Measurements from ENCODE around the gene OR51E2. TPM values are rescaled to one million over a fixed set of nuclear protein-coding genes. Genes with fewer than 3 reads are reported as not detected.

Gene OR51E2
- total RNA-seq, 1 experiment from 2014 or later = not detected

DNA sequence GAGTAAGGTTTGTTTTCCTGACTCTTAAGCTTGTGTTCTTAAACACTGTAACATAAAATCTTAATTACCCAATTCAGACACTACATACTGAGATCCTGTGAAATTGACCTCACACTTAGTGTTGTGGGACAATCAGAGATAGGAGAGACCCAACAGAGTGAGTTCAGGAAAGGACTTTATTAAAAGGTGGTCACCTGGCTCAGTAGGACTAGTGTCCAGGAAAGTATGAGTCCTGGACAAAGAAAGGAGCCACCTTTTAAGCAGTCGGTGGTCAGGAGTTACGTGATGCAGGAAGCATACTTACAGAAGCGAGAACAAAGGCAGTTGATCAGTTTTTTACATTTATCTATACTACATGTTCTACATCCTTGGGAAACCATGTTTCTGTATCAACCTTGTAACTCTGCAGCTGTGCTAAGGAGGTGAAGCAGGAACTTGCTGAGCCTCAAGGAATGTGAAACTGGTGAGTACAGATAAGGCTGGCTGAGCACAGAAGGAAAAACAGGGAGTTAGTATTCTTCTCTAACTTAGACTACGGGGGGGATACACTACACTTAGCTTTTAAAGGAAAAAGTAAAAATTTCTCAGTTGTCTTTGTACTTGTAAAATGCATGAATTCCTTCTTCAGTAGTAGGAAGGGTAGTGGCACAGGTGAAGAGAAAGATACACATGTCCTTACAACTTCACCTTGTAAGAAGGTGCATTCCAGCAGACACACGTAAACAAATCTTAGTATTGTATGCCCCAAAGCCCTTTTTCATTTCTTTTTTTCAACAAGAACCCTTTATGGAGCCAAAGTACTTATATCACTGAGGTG, 38.8 kb downstream of the OR51E2 start:
- ChIA-PET POLR2A (no interaction called here), CTCF (no interaction called here)
- H3K27ac Mint-ChIP-seq = no peak overlapping the region
- H3K4me1 Mint-ChIP-seq = peaks cover 16% of the 10 kb centered on the region
- no peak for DNase-seq (ENCODE audit: low spot score)
- no peaks in the 10 kb centered on the region for H3K36me3 Mint-ChIP-seq
- peaks cover 3% of the 10 kb centered on the region; the same call in 1 of the 2 replicates for H3K27me3 Mint-ChIP-seq (ENCODE audit: low read depth)
- ATAC-seq = no peak
- no peak overlapping the region for H3K4me3 Mint-ChIP-seq
- H3K9me3 Mint-ChIP-seq = no peaks in the 10 kb centered on the region
- TF ChIP-seq GRHL2 (CRISPR knock-in tag; IDR thresholded peaks at IDR 0.05; ENCODE audit: insufficient replicate concordance, severe bottlenecking) (no peak), MYBL2 (CRISPR knock-in tag; IDR thresholded peaks at IDR 0.05) (no peak), NR2C2 (CRISPR knock-in tag; IDR thresholded peaks at IDR 0.05) (no peak)

DNA sequence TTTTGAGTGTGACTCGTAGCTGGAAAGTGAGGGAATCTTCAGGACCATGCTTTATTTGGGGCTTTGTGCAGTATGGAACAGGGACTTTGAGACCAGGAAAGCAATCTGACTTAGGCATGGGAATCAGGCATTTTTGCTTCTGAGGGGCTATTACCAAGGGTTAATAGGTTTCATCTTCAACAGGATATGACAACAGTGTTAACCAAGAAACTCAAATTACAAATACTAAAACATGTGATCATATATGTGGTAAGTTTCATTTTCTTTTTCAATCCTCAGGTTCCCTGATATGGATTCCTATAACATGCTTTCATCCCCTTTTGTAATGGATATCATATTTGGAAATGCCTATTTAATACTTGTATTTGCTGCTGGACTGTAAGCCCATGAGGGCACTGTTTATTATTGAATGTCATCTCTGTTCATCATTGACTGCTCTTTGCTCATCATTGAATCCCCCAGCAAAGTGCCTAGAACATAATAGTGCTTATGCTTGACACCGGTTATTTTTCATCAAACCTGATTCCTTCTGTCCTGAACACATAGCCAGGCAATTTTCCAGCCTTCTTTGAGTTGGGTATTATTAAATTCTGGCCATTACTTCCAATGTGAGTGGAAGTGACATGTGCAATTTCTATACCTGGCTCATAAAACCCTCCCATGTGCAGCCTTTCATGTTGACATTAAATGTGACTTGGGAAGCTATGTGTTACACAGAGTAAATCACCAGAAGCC, 42.9 kb downstream of the OR51E2 start:
- Mint-ChIP-seq H3K36me3 (no peaks in the 10 kb centered on the region), H3K4me1 (peaks cover 3% of the 10 kb centered on the region; the same call in 1 of the 2 replicates), H3K27me3 (ENCODE audit: low read depth) (peaks cover 3% of the 10 kb centered on the region; the same call in 1 of the 2 replicates), H3K9me3 (no peaks in the 10 kb centered on the region; the same call in 1 of the 2 replicates), H3K4me3 (no peak overlapping the region), H3K27ac (no peak overlapping the region)
- ChIA-PET CTCF (no interaction called here), POLR2A (no interaction called here)
- ATAC-seq = no peak
- DNase-seq (ENCODE audit: low spot score) = no peak
- TF ChIP-seq ATF2 (CRISPR knock-in tag; IDR thresholded peaks at IDR 0.05; ENCODE audit: borderline replicate concordance, low read depth) (no peak), FOXJ3 (CRISPR knock-in tag; IDR thresholded peaks at IDR 0.05; ENCODE audit: borderline replicate concordance) (no peak), TEAD1 (CRISPR knock-in tag; IDR thresholded peaks at IDR 0.05) (no peak), ATF3 (CRISPR knock-in tag; conservative IDR thresholded peaks at IDR 0.05) (no peak), SMAD3 (CRISPR knock-in tag; IDR thresholded peaks at IDR 0.05; ENCODE audit: borderline replicate concordance) (no peak), IRF1 (CRISPR knock-in tag; IDR thresholded peaks at IDR 0.05) (no peak), JAZF1 (CRISPR knock-in tag; IDR thresholded peaks at IDR 0.05) (no peak), ELF4 (CRISPR knock-in tag; IDR thresholded peaks at IDR 0.05; ENCODE audit: low read depth) (no peak), ZBTB43 (CRISPR knock-in tag; IDR thresholded peaks at IDR 0.05) (no peak), GRHL2 (CRISPR knock-in tag; IDR thresholded peaks at IDR 0.05; ENCODE audit: insufficient replicate concordance, severe bottlenecking) (no peak), GTF2I (CRISPR knock-in tag; conservative IDR thresholded peaks at IDR 0.05) (no peak), CREM (CRISPR knock-in tag; IDR thresholded peaks at IDR 0.05) (no peak), ETV6 (CRISPR knock-in tag; IDR thresholded peaks at IDR 0.05) (no peak)
- TF ChIP-seq, protein P1, sequence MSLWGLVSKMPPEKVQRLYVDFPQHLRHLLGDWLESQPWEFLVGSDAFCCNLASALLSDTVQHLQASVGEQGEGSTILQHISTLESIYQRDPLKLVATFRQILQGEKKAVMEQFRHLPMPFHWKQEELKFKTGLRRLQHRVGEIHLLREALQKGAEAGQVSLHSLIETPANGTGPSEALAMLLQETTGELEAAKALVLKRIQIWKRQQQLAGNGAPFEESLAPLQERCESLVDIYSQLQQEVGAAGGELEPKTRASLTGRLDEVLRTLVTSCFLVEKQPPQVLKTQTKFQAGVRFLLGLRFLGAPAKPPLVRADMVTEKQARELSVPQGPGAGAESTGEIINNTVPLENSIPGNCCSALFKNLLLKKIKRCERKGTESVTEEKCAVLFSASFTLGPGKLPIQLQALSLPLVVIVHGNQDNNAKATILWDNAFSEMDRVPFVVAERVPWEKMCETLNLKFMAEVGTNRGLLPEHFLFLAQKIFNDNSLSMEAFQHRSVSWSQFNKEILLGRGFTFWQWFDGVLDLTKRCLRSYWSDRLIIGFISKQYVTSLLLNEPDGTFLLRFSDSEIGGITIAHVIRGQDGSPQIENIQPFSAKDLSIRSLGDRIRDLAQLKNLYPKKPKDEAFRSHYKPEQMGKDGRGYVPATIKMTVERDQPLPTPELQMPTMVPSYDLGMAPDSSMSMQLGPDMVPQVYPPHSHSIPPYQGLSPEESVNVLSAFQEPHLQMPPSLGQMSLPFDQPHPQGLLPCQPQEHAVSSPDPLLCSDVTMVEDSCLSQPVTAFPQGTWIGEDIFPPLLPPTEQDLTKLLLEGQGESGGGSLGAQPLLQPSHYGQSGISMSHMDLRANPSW (CRISPR knock-in tag; conservative IDR thresholded peaks at IDR 0.05; ENCODE audit: low read depth) = no peak
- TF ChIP-seq, protein P2, sequence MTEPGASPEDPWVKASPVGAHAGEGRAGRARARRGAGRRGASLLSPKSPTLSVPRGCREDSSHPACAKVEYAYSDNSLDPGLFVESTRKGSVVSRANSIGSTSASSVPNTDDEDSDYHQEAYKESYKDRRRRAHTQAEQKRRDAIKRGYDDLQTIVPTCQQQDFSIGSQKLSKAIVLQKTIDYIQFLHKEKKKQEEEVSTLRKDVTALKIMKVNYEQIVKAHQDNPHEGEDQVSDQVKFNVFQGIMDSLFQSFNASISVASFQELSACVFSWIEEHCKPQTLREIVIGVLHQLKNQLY (CRISPR knock-in tag; IDR thresholded peaks at IDR 0.05) = no peak
- TF ChIP-seq, protein P3, sequence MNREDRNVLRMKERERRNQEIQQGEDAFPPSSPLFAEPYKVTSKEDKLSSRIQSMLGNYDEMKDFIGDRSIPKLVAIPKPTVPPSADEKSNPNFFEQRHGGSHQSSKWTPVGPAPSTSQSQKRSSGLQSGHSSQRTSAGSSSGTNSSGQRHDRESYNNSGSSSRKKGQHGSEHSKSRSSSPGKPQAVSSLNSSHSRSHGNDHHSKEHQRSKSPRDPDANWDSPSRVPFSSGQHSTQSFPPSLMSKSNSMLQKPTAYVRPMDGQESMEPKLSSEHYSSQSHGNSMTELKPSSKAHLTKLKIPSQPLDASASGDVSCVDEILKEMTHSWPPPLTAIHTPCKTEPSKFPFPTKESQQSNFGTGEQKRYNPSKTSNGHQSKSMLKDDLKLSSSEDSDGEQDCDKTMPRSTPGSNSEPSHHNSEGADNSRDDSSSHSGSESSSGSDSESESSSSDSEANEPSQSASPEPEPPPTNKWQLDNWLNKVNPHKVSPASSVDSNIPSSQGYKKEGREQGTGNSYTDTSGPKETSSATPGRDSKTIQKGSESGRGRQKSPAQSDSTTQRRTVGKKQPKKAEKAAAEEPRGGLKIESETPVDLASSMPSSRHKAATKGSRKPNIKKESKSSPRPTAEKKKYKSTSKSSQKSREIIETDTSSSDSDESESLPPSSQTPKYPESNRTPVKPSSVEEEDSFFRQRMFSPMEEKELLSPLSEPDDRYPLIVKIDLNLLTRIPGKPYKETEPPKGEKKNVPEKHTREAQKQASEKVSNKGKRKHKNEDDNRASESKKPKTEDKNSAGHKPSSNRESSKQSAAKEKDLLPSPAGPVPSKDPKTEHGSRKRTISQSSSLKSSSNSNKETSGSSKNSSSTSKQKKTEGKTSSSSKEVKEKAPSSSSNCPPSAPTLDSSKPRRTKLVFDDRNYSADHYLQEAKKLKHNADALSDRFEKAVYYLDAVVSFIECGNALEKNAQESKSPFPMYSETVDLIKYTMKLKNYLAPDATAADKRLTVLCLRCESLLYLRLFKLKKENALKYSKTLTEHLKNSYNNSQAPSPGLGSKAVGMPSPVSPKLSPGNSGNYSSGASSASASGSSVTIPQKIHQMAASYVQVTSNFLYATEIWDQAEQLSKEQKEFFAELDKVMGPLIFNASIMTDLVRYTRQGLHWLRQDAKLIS (CRISPR knock-in tag; IDR thresholded peaks at IDR 0.05; ENCODE audit: borderline replicate concordance) = no peak
- TF ChIP-seq, protein P4, sequence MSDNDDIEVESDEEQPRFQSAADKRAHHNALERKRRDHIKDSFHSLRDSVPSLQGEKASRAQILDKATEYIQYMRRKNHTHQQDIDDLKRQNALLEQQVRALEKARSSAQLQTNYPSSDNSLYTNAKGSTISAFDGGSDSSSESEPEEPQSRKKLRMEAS (CRISPR knock-in tag; IDR thresholded peaks at IDR 0.05) = no peak

All from WTC11 (cell line).